NCI-H1105 (cell line): ENCODE results near the gene CATSPERB.
"Not testable (repeated sequence)": the region's sequence is repeated elsewhere in the genome, so short reads cannot be mapped to it uniquely, and the experiment has no call there.

Source experiments
- DNase-seq: peaks from one replicate; lab custom pipeline; 2025; lab: John Stamatoyannopoulos, UW

The CATSPERB gene

DNA sequence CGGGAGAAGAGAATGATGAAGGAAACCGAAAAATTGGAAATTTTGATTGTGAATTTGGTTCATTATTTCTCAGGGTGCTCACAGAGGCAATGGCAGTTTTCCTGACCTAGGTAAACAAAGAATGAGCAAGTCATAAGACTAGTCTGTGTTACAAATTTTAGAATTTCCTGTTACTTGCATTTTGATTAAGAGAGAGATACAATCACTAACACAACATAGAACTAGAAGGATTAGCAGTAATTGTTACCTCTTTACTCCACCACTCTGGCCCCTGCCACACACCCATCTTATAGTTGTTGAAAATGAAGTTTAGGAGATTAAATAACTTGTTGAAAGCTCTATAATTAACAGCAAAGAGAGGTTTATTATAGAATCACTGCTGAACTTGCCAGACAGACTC is 62.0 kb downstream of the CATSPERB start:
- DNase-seq, result no peak

GRCh38 chr14:91667101-91667500 is 64.8 kb downstream of the CATSPERB start:
- not testable (repeated sequence) for DNase-seq

- no peak for DNase-seq
These were observed 71.1 kb downstream of the CATSPERB start for GRCh38 chr14:91660790-91661189.

- DNase-seq, result no peak
These were observed 77.0 kb downstream of the CATSPERB start for GRCh38 chr14:91654836-91655235.

- no peak for DNase-seq
These were observed 78.4 kb downstream of the CATSPERB start for GRCh38 chr14:91653451-91653850.

DNA sequence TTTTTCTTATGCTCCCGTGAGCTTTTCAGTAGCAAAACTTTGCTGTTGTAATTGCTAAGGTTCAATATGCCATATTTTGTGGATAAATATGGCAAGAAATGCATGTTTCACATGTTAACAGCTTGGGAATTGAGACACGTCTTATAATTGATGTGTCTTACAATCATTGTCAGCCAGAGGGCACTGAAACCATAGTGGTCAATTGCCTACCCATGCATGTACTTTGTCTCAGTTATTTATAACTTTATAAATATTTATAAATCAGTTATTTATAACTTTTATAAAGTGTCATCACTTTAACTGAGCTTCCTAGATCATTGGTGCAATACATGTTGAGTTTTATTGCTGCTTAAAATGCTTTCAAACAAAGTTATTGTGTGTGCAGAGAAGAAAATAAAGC is 82.0 kb downstream of the CATSPERB start:
- no peak for DNase-seq

- no peak for DNase-seq
These were observed 84.0 kb downstream of the CATSPERB start for GRCh38 chr14:91647856-91648255.

GRCh38 chr14:91636604-91637003 is 95.3 kb downstream of the CATSPERB start:
- no peak for DNase-seq

DNA sequence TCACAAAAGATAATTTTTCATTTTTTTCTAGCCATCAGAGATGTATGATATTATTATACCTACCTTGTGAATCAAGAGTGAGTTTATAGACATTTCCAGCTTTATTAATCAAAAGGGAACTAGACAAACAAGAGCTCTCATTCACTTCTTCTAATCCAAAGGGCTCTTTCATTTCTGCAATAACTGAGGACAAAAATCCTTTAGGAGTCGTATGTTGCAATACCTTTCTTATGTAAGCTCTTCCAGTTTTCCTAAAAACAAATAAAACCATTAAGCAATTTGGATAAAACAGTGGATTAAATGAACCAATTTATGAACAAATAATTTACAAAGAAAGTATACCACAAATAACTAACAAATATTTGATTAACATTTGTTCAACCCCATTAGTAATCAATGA is 107.1 kb downstream of the CATSPERB start:
- DNase-seq, result no peak

DNA sequence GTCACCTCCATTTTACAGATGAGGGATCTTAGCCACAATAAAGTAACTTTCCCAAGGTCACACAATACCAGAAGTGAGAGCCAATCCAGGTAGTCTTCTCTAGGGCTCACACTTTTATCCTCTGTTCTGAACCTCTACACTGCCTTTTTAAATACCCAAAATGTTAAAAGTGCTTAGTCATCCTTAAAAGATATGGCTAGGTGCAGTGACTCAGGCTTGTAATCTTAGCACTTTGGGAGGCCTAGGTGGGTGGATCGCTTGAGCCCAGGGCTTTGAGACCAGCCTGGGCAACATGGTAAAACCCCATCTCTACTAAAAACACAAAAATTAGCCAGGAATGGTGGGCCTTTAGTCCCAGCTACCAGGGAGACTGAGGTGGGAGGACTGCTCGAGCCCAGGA is 117.7 kb downstream of the CATSPERB start:
- no peak for DNase-seq

DNA sequence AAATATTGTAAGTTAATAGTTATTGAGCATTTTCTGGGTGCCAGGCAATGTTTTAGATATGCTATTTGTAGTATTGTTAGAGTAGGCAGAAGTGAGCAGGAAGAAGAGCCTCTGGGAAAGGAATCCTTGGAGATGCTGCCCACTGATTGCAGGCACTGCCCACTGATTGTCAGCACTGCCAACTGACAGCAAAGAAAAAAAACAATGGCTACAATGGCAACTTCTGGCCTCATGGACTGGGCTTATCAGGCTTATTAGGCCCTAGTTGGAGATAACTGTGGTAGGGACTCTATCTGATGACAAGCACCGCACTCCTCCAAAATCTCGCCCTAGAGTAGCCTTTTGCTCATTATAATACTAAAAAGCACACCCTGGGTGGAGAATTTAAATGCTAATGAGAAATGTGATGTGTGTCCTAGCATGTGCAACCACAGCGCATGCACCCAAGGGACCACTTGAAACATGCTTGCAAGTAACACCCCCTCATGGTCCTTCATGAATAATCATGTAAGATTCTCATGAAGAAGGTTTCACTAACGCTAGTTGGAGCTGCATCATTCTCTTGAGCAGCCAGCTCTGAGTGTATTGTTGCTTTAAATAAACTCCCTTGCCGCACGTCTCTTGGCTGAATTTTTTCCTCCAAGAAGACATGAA is 118.3 kb downstream of the CATSPERB start:
- no peak for DNase-seq

DNA sequence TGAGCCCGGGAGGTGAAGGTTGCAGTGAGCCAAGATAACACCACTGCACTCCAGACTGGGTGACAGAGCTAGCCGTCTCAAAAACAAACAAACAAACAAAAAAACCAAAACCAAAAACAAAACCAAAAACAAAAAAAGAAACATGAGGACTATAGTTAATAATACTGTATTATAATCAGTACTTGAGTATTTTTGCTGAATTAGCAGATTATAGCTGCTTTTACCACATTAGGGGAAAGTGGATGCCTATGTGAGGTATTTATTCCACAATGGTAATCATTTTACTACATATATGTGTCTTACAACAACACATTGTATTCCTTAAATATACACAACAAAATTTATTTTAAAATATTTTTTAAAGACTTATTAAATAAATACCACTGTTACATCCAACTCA is 120.4 kb downstream of the CATSPERB start:
- DNase-seq, result no peak

- no peak for DNase-seq
These were observed 122.7 kb downstream of the CATSPERB start for GRCh38 chr14:91609161-91609560.

DNA sequence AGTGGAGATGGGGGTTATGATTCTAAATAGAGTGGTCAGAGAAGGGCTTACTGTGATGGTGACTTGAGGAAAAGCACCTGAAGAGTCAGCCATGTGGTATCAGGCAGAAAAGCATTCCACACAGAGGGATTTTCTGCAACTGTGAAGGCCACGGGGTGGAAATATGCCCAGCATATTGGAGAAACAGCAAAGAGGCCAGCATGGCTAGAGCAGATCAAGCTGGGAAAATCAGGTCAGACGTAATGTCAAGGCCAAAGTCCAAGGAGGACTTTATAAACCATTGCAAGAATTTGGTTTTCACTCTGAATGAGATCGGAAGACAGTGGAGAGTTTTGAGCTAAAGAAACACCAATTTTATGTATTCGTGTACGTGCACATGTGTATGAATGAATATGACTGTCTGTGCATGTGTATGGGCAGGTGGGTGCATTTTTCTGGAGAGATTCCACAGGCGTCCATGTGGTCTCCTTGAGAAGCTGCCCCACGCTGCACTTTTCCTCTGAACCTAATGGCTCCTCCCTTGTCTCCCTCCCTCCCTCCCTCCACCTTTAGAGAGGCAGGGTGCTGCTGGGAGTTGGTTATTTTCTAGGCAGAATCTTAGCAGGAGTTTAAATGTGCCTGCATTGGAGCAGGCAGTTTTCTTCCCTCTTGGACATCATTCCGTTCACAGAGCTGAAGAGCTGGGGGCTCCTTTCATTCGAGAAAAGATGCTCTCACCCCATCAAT is 124.4 kb downstream of the CATSPERB start:
- no peak for DNase-seq

DNA sequence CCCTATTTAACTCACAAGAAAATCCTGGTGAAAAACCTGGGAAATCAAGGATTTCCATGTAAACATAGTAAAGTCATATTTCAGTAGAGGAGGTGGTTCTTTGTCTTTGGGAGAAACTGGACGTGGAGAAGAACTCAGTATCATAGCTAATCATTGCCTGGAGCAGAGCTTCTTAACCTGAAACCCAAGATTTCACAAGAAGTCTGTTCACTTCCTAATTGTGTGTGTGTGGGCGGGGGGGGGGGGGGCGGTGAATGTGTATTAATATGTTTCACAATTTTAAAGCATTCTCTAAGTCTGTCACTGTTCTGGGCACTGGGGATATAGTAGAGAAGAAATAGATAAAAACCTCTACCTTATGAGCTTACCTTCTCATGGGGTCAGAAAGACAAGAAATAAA is 125.0 kb downstream of the CATSPERB start:
- DNase-seq, result no peak

DNA sequence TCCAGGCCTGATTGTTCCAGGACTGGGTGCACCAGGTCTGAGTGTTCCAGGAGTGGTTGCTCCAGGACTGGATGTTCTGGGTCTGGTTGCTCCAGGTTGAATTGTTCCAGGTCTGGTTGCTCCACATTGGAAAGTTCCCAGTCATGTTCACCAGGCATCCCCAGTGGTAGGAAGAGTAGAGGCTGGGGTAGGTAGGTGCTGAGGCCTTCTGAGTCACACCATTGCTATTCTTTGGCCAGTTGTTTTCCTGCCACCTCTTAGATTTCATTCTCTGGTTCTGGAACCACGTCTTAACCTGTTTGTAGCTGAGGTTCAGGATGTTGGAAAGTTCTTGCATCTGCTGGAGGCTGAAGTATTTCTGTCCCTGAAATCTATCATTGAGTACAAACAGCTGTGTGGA is 127.3 kb downstream of the CATSPERB start:
- not testable (repeated sequence) for DNase-seq

DNA sequence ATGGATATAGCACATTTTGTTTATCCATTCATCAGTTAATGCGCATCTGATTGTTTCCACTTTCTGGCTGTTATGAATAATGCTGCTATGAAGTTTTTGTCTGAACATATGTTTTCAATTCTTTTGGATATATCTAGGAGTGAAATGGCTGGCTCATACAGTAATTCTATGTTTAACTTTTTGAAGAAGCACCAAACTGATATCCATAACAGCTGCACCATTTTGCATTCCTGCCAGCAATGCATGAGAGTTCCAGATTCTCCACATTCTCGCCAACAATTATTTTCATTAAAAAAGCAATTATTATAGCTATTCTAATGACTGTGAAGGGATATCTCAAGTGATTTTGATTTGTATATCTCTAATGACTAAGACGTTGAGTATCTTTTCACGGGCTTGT is 131.9 kb downstream of the CATSPERB start:
- no peak for DNase-seq

- DNase-seq, result no peak
These were observed 136.2 kb downstream of the CATSPERB start for GRCh38 chr14:91595736-91596135.

DNA sequence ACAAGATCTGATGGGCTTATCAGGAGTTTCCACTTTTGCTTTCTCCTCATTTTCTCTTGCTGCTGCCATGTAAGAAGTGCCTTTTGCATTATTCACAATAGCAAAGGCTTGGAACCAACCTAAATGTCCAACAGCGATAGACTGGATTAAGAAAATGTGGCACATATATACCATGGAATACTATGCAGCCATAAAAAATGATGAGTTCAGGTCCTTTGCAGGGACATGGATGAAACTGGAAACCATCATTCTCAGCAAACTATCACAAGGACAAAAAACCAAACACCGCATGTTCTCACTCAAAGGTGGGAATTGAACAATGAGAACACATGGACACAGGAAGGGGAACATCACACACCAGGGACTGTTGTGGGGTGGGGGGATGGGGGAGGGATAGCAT is 137.9 kb downstream of the CATSPERB start:
- not testable (repeated sequence) for DNase-seq

DNA sequence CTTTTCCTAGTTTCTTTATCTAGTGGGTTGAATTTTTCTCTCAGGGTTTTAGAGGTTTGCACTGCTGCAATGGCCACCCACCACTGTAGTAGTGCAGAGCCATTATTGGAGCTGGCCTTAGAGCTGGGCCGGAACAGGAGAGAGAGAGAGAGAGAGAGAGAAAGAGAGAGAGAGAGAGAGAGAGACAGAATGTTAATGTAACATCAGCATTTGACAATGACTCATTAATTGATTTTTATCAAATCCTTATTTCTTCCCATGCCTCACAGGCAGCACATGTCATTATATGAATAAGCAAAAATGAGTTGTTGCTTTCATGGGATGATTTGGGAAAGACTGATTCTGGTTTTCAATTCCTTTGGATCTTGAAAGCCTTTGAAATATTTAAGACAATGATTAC is 145.5 kb downstream of the CATSPERB start:
- DNase-seq, result no peak

GRCh38 chr14:91585856-91586255 is 146.0 kb downstream of the CATSPERB start:
- DNase-seq, result no peak

GRCh38 chr14:91582761-91583160 is 149.1 kb downstream of the CATSPERB start:
- DNase-seq, result no peak

- DNase-seq, result no peak
These were observed 150.9 kb downstream of the CATSPERB start for GRCh38 chr14:91580876-91581577.
